H1 (cell line): ENCODE data around the gene CCDC178. TPM values are rescaled to one million over a fixed set of nuclear protein-coding genes. Genes with fewer than 3 reads are reported as not detected.

Experiments used
- BRCA1 ChIP-seq: IDR thresholded peaks from 2 replicates; pipeline ENCODE4 v1.6.1; 2012; ENCODE audit warnings: low read depth, low read length, improper control_type of control experiment
- CBX5 ChIP-seq: fragments of 300-800, 300-1000 bp; sonication (generic); IDR thresholded peaks from 2 replicates; pipeline ENCODE4 v1.7.1; 2016; ENCODE audit warnings: antibody characterized with exemption, low read length, low read depth
- CHD1 ChIP-seq: IDR thresholded peaks from 2 replicates; pipeline ENCODE4 v1.6.1; 2012; ENCODE audit warnings: low read depth, low read length, improper control_type of control experiment
- CREB1 ChIP-seq: IDR thresholded peaks from 2 replicates; pipeline ENCODE4 v1.6.1; 2012; ENCODE audit warnings: inconsistent platforms
- GTF2F1 ChIP-seq: IDR thresholded peaks from 2 replicates; pipeline ENCODE4 v1.6.1; 2012; ENCODE audit warnings: low read depth, low read length, improper control_type of control experiment, borderline replicate concordance
- HDAC2 ChIP-seq, 2 experiments: fragments of 300-600 bp in 1 of 2; sonication (generic) in 1 of 2; IDR thresholded peaks; 2 replicates each; pipeline ENCODE4 v1.6.1; 2011 to 2012; ENCODE audit warnings: low read depth in 2 of 2, low read length in 2 of 2, mild to moderate bottlenecking in 2 of 2, moderate library complexity in 2 of 2, borderline replicate concordance in 1 of 2, inconsistent platforms in 1 of 2
- HDAC6 ChIP-seq: IDR thresholded peaks from one replicate; pipeline ENCODE4 v1.7.1; 2012; ENCODE audit warnings: low read depth, mild to moderate bottlenecking, inconsistent platforms, low read length, moderate library complexity
- JUND ChIP-seq: IDR thresholded peaks from 2 replicates; pipeline ENCODE4 v1.6.1; 2011; ENCODE audit warnings: mild to moderate bottlenecking, improper control_type of control experiment, low read length
- NANOG ChIP-seq: IDR thresholded peaks from 2 replicates; pipeline ENCODE4 v1.6.1; 2011; ENCODE audit warnings: low read length, low read depth, mild to moderate bottlenecking, inconsistent platforms; ENCODE audit not compliant: insufficient read depth, poor library complexity, severe bottlenecking
- PHF8 ChIP-seq: fragments of 200-600 bp; sonication (generic); conservative IDR thresholded peaks from 2 replicates; pipeline ENCODE4 v1.7.1; 2012; ENCODE audit warnings: low read depth, mild to moderate bottlenecking, inconsistent platforms, low read length, moderate library complexity
- SP2 ChIP-seq: IDR thresholded peaks from 2 replicates; pipeline ENCODE4 v1.6.1; 2012; ENCODE audit warnings: mild to moderate bottlenecking, low read length, inconsistent platforms
- TAF7 ChIP-seq: optimal IDR thresholded peaks from 2 replicates; pipeline ENCODE3; 2011; ENCODE audit warnings: low read depth, mild to moderate bottlenecking, inconsistent platforms, low read length, moderate library complexity, borderline replicate concordance
- TEAD4 ChIP-seq: IDR thresholded peaks from 2 replicates; pipeline ENCODE4 v1.6.1; 2012; ENCODE audit warnings: low read depth, low read length, inconsistent platforms, mixed read lengths
- polyA plus RNA-seq, 7 experiments: library from polyadenylated mRNA; depleted of rRNA in 3 of 7; stranded (reverse) in 5 of 7; unstranded in 2 of 7; fragments of >200 nt in 5 of 7; fragments of 200-250 nt in 2 of 7; gene quantifications; 1 replicate in 5 of 7; 2 replicates in 1 of 7; 4 replicates in 1 of 7; pipeline versions ENCODE4 v1.2.1 to v1.2.3, GENCODE V29; 2011 to 2013; ENCODE audit warnings: missing spikeins in 2 of 7, mixed read lengths in 2 of 7
- total RNA-seq: library from RNA; stranded (reverse); fragmentation: NEBNext Ultra II Directional; extraction: Animal tissue kit (Norgen Biotek cat#: 25700); gene quantifications from 2 replicates; pipeline ENCODE4 v1.2.1, GENCODE V29; 2021
- TF ChIP-seq, protein P1 (sequence below): IDR thresholded peaks from 2 replicates; pipeline ENCODE4 v1.6.1; 2011; ENCODE audit warnings: low read depth, mild to moderate bottlenecking, low read length; ENCODE audit not compliant: insufficient read depth

The CCDC178 gene
- total and polyA plus RNA-seq, 2 of the 8 experiments (the other 6 are each of a cell fraction or from before 2014, with no cell fraction given): not detected

DNA sequence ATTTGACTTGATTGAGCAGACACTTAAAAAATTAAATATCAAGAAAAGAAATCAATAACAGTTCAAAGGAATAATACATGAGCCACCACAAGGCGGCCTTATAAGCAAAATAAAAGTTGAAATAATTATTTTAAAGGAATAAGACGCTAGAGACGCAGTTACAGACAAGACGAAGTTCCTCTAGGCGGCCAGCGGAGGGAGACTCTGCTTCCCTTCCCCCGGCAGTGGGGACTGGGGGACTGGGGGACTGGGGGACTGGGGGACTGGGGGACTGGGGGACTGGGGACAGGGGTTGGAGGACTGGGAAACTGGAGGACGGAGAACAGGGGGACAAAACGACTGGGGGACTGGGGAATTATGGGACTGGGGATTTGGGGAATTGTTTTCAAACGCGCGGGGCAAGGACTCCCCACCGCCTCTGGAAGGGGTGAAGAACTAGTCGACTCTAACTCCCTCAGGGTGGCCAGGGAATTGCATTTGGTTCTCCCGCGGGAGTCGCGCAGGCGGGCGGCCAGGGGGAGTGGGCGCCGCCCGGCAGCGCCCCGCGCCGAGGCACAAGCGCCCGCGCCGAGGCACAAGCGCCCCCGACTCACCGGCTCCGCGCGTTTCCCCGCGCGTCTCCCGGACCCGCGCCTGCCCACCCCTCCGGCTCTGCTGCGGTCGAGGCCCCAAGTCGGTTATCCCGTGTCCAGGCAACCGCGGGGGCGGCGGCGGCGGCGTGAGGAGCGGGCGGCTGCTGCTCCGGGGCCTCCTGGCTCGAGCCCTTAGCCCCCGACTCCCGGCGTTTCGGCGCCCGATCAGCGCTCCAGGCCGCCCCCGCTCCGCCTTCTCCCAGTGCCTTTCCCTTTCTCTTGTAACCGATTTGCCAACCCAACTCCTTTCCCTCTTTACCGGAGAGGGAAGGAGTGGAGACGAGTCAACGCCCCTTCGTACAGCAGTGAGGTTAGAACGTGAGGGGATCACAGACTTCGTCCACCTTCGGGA lies at the start of gene CCDC178 (continued):
- TF ChIP-seq BRCA1 (no peak), HDAC2 (IDR thresholded peaks at IDR 0.05; ENCODE audit: borderline replicate concordance in 1 of 2, low read depth in 2 of 2, low read length in 2 of 2) (no peak), SP2 (no peak), PHF8 (0 out of 2 replicates have a peak, but pooled peaks have one; percentile 29), GTF2F1 (no peak), JUND (no peak), NANOG (no peak), TAF7 (no peak), TEAD4 (no peak), CHD1 (no peak), HDAC6 (no peak), CREB1 (no peak), CBX5 (no peak)
- TF ChIP-seq, protein P1, sequence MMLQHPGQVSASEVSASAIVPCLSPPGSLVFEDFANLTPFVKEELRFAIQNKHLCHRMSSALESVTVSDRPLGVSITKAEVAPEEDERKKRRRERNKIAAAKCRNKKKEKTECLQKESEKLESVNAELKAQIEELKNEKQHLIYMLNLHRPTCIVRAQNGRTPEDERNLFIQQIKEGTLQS: no peak
